SHP77 treated with DMSO at 0.1 percent for 48 hours (cell line): Measurements from ENCODE around the gene RGS21.

Experiments used
- DNase-seq: peaks from one replicate; lab custom pipeline; 2025; lab: John Stamatoyannopoulos, UW

Gene RGS21

DNA sequence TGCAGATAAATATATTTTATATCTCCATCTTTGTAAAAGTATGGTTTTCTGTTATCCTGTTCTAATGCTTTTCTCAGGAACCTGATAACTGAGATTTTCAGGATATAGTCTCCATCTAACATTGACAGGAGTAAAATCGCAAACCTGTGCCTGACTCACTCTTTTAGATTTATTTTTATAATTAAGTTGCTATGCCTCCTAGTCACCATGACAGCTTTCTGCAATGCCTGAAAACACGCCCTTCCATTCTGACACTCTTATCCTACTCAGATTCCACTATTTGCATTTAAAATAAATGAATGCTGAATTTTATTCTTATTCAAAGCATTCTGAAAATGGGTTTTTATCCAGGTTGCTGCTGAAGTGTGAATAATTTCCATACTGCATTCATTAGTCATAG lies 62.8 kb downstream of the RGS21 start:
- no peak for DNase-seq

GRCh38 chr1:192382758-192383157 lies 66.0 kb downstream of the RGS21 start:
- no peak for DNase-seq

GRCh38 chr1:192386051-192386650 lies 69.4 kb downstream of the RGS21 start:
- no peak for DNase-seq

GRCh38 chr1:192395211-192395610 lies 78.4 kb downstream of the RGS21 start:
- DNase-seq = no peak

DNA sequence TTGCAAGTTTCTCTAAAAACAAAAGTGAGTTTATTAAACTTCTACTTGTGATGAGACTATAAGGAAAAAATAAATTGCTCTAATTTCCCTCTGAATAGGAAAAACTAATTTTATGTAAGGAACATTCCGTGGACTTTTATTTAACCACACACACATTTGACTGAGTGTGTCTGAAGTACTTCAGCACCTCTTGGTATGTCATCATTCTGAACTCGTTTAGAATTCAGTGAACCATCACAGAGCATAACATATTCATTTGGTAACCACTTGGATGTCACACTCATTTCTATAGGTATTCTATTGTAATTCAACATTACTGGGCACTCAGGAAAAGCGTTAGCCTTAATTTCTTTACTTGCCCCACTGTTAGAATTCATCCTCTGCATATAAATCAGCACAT lies 79.1 kb downstream of the RGS21 start:
- DNase-seq = no peak

DNA sequence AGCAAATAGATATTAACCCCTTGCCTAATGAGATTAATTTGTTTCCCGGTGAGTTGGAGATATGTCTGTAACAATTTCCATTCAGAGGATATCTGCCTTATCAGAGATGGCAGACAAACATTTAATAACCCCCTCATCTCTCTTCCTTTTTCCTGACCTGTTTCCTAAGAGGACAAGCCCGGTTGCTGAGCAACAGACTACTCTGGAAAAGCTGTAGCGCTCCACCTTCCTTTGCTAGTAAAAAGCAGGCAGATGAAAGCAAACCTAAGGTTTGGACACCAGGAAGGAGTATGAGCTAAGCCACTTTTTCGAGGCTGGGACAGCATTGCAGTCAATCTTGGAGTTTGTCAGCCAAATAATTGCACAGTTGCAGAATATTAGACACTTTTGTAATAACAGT lies 82.4 kb downstream of the RGS21 start:
- no peak for DNase-seq

DNA sequence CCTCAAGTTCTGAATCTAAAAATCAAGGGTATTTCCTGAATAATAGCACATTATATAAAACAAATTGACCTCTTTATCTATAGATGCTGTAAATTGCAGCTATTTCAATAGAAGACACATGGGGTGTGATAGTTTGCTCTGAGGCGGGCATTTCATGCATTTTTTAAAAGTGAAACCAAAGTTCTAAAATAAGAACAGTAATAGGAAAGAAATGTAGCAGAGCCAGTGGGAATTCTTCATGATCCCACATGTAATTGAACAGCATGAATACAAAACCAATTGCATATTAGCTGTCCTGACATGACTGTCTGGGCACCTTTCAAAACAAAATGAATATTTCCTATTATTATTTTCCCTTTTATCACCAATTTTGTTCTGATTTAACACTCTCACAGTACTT lies 85.0 kb downstream of the RGS21 start:
- no peak for DNase-seq

DNA sequence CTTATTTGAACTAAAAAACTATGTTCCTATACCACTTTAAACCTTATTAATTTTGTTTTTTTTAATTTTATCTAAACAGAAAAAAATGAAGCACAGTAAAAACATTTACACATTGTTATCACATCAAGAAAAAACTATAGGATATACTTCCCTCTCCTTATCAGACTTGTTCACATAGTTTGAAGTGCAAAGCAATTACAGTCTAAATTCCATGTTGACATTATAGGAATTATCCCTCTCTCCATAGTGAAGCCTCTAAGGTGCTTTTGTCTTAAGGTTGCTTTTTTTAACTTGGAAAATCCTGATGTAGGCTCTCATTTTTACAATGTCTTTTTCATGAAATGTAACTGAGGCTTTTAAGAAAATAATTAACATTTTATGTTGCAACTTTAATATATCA lies 85.8 kb downstream of the RGS21 start:
- no peak for DNase-seq

DNA sequence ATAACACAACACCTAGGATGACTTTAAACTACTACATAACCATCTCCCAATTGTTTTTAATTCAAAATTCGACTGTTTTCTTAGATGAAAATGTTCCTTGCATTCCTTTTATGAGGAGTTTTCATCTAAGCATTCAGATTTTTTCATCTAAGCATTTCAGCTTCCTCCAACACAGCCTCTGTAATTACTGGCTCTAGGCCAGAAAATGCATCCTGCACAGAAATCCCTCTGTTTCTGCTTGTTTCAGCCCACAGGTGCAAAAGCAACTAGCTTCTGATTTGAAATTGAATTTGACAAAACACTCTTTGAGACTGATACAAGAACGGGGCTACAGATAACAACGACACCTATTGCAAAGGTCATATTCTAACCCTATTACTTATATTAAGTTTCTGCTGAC lies 90.4 kb downstream of the RGS21 start:
- no peak for DNase-seq
